BLaER1 treated with 17β-estradiol and CSF1 and Interleukin-3, amounts not matched to agents 10 nM and 100 nM (cell line): ENCODE data around the gene ASCC3.

Source experiments
- H3K27ac ChIP-seq, 11 experiments: shearing (Covaris generic); formaldehyde crosslinking; 2 replicates each; pipeline ENCODE4 v1.8.1; 2022
- H3K27me3 ChIP-seq, 11 experiments: shearing (Covaris generic); formaldehyde crosslinking; 2 replicates each; pipeline ENCODE4 v1.8.1; 2022
- H3K36me3 ChIP-seq, 11 experiments: shearing (Covaris generic); formaldehyde crosslinking; 2 replicates each; pipeline ENCODE4 v1.8.1; 2022
- H3K4me1 ChIP-seq, 10 experiments: shearing (Covaris generic); formaldehyde crosslinking; 2 replicates each; pipeline ENCODE4 v1.8.1; 2022
- H3K4me2 ChIP-seq, 11 experiments: shearing (Covaris generic); formaldehyde crosslinking; 2 replicates each; pipeline ENCODE4 v1.8.1; 2022
- H3K4me3 ChIP-seq, 10 experiments: shearing (Covaris generic); formaldehyde crosslinking; 2 replicates each; pipeline ENCODE4 v1.8.1; 2022
- H3K9ac ChIP-seq, 11 experiments: shearing (Covaris generic); formaldehyde crosslinking; 2 replicates each; pipeline ENCODE4 v1.8.1; 2022
- H3K9me3 ChIP-seq, 11 experiments: shearing (Covaris generic); formaldehyde crosslinking; replicated peaks in 1 of 11; 2 replicates each; pipeline ENCODE4 v1.8.1; 2022
- H4K20me1 ChIP-seq, 11 experiments: shearing (Covaris generic); formaldehyde crosslinking; 2 replicates each; pipeline ENCODE4 v1.8.1; 2022
- Cebpa-rat ChIP-seq, 11 experiments: shearing (Covaris generic); IDR thresholded peaks; 2 replicates each; pipeline ENCODE4 v1.8.1; 2022

The ASCC3 gene

GRCh38 chr6:100823041-100823440 lies 58.1 kb downstream of the ASCC3 start:
- no peak overlapping the region for H3K27ac ChIP-seq
- no peak overlapping the region for H3K4me3 ChIP-seq
- no peak overlapping the region for H3K4me2 ChIP-seq

GRCh38 chr6:100818066-100818465 lies 63.1 kb downstream of the ASCC3 start:
- H3K4me3 ChIP-seq, result no peak overlapping the region
- no peak for TF ChIP-seq Cebpa-rat (IDR thresholded peaks at IDR 0.05)
- no peaks in the 10 kb centered on the region for H3K27me3 ChIP-seq
- no peak overlapping the region for H3K4me2 ChIP-seq
- H4K20me1 ChIP-seq, result peaks cover 0 to 51% (median 5%) of the 10 kb centered on the region in 11 experiments; a peak in 8 of 22 replicates
- H3K36me3 ChIP-seq, result peaks cover 12 to 65% (median 30%) of the 10 kb centered on the region in 11 experiments; a peak in 21 of 22 replicates
- no peak overlapping the region for H3K27ac ChIP-seq
- peaks cover 16 to 31% (median 24%) of the 10 kb centered on the region in 11 experiments; a peak in 19 of 22 replicates for H3K9me3 ChIP-seq
- H3K9ac ChIP-seq, result no peak overlapping the region
- no peaks in the 10 kb centered on the region for H3K4me1 ChIP-seq

More at GRCh38 chr6:100823041-100823440, 58.1 kb downstream of the ASCC3 start:
- Histone ChIP-seq H3K27me3 (no peaks in the 10 kb centered on the region), H3K4me1 (0 out of 20 replicates have a peak, but pooled peaks cover 0 to under 1% (median 0%) of the 10 kb centered on the region in 10 experiments), H3K9me3 (peaks cover 4 to 17% (median 7%) of the 10 kb centered on the region in 11 experiments; a peak in 15 of 22 replicates), H4K20me1 (peaks cover 0 to 30% (median 4%) of the 10 kb centered on the region in 11 experiments; a peak in 7 of 22 replicates), H3K36me3 (peaks cover 11 to 48% (median 19%) of the 10 kb centered on the region in 11 experiments; a peak in 20 of 22 replicates), H3K9ac (no peak overlapping the region)
- TF ChIP-seq Cebpa-rat (IDR thresholded peaks at IDR 0.05), result no peak

DNA sequence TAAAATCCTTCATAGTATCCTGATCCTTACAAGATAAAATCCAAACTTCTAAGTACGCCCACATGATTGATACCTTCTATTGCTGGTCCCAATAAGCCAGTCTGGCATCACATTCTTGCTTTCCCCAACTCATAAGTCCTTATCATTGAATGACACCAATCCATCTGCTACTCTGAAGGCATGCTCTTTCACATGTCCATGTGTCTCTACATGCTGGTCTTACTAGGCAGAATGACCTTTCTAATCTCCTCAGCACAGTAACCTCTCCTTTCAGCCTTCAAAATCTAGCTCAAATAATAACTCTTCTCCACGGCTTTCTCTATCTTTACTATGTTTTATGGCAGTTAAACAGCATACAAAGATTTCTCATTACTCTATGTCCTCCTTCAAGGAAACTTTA lies 71.1 kb downstream of the ASCC3 start:
- Histone ChIP-seq H3K27me3 (no peaks in the 10 kb centered on the region), H3K4me3 (no peak overlapping the region), H3K9ac (no peak overlapping the region), H3K36me3 (peaks cover 7 to 40% (median 24%) of the 10 kb centered on the region in 11 experiments), H3K9me3 (peaks cover 0 to 10% (median 3%) of the 10 kb centered on the region in 11 experiments; a peak in 2 of 22 replicates), H3K4me1 (peaks cover 0 to 7% (median 0%) of the 10 kb centered on the region in 10 experiments; a peak in 3 of 20 replicates), H3K27ac (no peak overlapping the region), H3K4me2 (no peak overlapping the region), H4K20me1 (peaks cover 0 to 65% (median 7%) of the 10 kb centered on the region in 11 experiments; a peak in 10 of 22 replicates)
- no peak for TF ChIP-seq Cebpa-rat (IDR thresholded peaks at IDR 0.05)

- H3K36me3 ChIP-seq, result peaks cover 14 to 40% (median 30%) of the 10 kb centered on the region in 11 experiments
- H3K27ac ChIP-seq, result no peak overlapping the region
- no peak overlapping the region for H3K4me2 ChIP-seq
- no peak for TF ChIP-seq Cebpa-rat (IDR thresholded peaks at IDR 0.05)
- no peak overlapping the region for H3K4me3 ChIP-seq
- H3K27me3 ChIP-seq, result no peaks in the 10 kb centered on the region
- peaks cover 0 to 10% (median 0%) of the 10 kb centered on the region in 11 experiments; a peak in 2 of 22 replicates for H3K9me3 ChIP-seq
- H4K20me1 ChIP-seq, result peaks cover 0 to 71% (median 7%) of the 10 kb centered on the region in 11 experiments; a peak in 10 of 22 replicates
- H3K4me1 ChIP-seq, result peaks cover 0 to 7% (median 0%) of the 10 kb centered on the region in 10 experiments; a peak in 3 of 20 replicates
- H3K9ac ChIP-seq, result no peak overlapping the region
These were observed 71.8 kb downstream of the ASCC3 start for GRCh38 chr6:100809346-100809745.

DNA sequence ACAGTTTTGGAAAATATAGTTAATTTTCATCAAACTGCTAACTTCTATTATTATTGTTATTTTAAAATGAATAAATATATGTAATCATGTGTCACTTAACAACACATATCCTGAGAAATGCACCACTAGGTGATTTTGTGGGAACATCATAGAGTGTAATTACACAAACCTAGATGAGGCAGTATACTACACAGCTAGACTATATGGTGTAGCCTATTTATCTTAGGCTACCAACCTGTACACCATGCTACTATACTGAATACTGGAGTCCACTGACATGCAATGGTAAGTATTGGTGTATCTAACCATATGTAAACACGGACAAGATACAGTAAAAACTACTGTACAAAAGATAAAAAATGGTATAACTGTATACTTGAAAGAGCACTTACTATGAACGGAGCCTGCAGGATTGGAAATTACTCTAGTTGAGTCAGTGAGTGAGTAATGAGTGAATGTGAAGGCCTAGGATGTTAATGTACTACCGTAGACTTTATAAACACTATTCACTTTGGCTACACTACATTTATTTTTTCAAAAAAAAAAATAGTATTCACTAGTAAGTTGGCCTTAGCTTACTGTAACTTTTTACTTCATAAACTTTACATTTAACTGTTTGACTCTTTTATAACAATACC lies 72.4 kb downstream of the ASCC3 start:
- no peak overlapping the region for H3K9ac ChIP-seq
- H3K36me3 ChIP-seq, result peaks cover 20 to 41% (median 31%) of the 10 kb centered on the region in 11 experiments
- H3K4me2 ChIP-seq, result no peak overlapping the region
- TF ChIP-seq Cebpa-rat (IDR thresholded peaks at IDR 0.05), result no peak
- no peaks in the 10 kb centered on the region for H3K27me3 ChIP-seq
- peaks cover 0 to 10% (median 0%) of the 10 kb centered on the region in 11 experiments; a peak in 2 of 22 replicates for H3K9me3 ChIP-seq
- no peak overlapping the region for H3K27ac ChIP-seq
- no peak overlapping the region for H3K4me3 ChIP-seq
- H4K20me1 ChIP-seq, result peaks cover 0 to 69% (median 7%) of the 10 kb centered on the region in 11 experiments; a peak in 10 of 22 replicates
- H3K4me1 ChIP-seq, result peaks cover 0 to 11% (median 2%) of the 10 kb centered on the region in 10 experiments; a peak in 6 of 20 replicates

- H3K9ac ChIP-seq, result no peak overlapping the region
- peaks cover 26 to 46% (median 35%) of the 10 kb centered on the region in 11 experiments; a peak in 21 of 22 replicates for H3K36me3 ChIP-seq
- H3K4me3 ChIP-seq, result no peak overlapping the region
- no peak for TF ChIP-seq Cebpa-rat (IDR thresholded peaks at IDR 0.05)
- no peaks in the 10 kb centered on the region for H3K27me3 ChIP-seq
- H3K9me3 ChIP-seq, result no peaks in the 10 kb centered on the region
- no peak overlapping the region for H3K27ac ChIP-seq
- H3K4me2 ChIP-seq, result peak overlapping the region in 2 of 11 experiments; percentile 22 to 31; a peak in 1 of 22 replicates
- H3K4me1 ChIP-seq, result peaks cover 0 to 12% (median 4%) of the 10 kb centered on the region in 10 experiments; a peak in 8 of 20 replicates
- peaks cover 0 to 64% (median 7%) of the 10 kb centered on the region in 11 experiments; a peak in 10 of 22 replicates for H4K20me1 ChIP-seq
These were observed 74.8 kb downstream of the ASCC3 start for GRCh38 chr6:100806296-100806695.

- no peaks in the 10 kb centered on the region for H3K9me3 ChIP-seq
- no peak overlapping the region for H3K4me3 ChIP-seq
- H4K20me1 ChIP-seq, result peaks cover 0 to 40% (median 4%) of the 10 kb centered on the region in 11 experiments; a peak in 8 of 22 replicates
- no peak for TF ChIP-seq Cebpa-rat (IDR thresholded peaks at IDR 0.05)
- H3K4me1 ChIP-seq, result peaks cover 0 to 12% (median 4%) of the 10 kb centered on the region in 10 experiments; a peak in 8 of 20 replicates
- H3K4me2 ChIP-seq, result no peak overlapping the region
- H3K36me3 ChIP-seq, result peaks cover 32 to 59% (median 47%) of the 10 kb centered on the region in 11 experiments; a peak in 21 of 22 replicates
- no peaks in the 10 kb centered on the region for H3K27me3 ChIP-seq
- H3K9ac ChIP-seq, result no peak overlapping the region
- H3K27ac ChIP-seq, result no peak overlapping the region
These were observed 77.7 kb downstream of the ASCC3 start for GRCh38 chr6:100803264-100804045.

DNA sequence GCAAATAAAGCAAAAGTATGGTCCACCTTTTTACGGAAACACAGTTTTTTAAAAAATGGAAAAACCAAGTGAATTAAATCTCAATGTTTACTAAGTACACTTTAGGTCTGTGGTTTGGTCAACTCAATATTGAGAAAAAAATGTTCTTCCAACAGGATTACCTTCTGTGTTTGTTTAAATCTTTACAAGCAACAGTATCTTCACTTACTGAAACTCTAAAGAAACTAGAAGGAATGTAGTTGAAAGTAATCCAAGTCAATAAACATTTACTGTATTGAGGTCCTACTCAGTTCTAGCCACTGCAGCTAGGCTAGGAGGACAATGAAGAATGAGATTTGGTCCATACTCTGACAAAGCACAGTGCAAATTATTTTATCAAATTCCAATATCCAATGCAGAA lies 80.1 kb downstream of the ASCC3 start:
- peaks cover 0 to 32% (median 4%) of the 10 kb centered on the region in 11 experiments; a peak in 8 of 22 replicates for H4K20me1 ChIP-seq
- no peak overlapping the region for H3K27ac ChIP-seq
- no peaks in the 10 kb centered on the region for H3K27me3 ChIP-seq
- peaks cover 0 to 10% (median 4%) of the 10 kb centered on the region in 10 experiments; a peak in 8 of 20 replicates for H3K4me1 ChIP-seq
- TF ChIP-seq Cebpa-rat (IDR thresholded peaks at IDR 0.05), result no peak
- H3K9me3 ChIP-seq, result no peaks in the 10 kb centered on the region
- H3K9ac ChIP-seq, result no peak overlapping the region
- H3K4me3 ChIP-seq, result no peak overlapping the region
- peaks cover 47 to 79% (median 65%) of the 10 kb centered on the region in 11 experiments for H3K36me3 ChIP-seq
- no peak overlapping the region for H3K4me2 ChIP-seq
